Liver (tissue), 3 donors: ENCODE measurements around the gene CBFA2T2.

Experiments
- CTCF ChIP-seq: fragments of 150-350 bp; IDR thresholded peaks from 2 replicates; pipeline ENCODE4 v1.5.1; 2017; ENCODE audit warnings: improper control_type of control experiment, low read depth, low read length; ENCODE audit not compliant: missing input control
- EGR1 ChIP-seq, 2 donors: IDR thresholded peaks; 2 replicates each; pipeline ENCODE4 v1.6.1; 2016 to 2018; ENCODE audit warnings: antibody characterized with exemption in 2 of 2, low read depth in 2 of 2
- GABPA ChIP-seq, 2 donors: IDR thresholded peaks in 1 of 2; conservative IDR thresholded peaks in 1 of 2; 2 replicates each; pipeline ENCODE4 v1.6.1; 2016; ENCODE audit warnings: antibody characterized with exemption in 2 of 2, mild to moderate bottlenecking in 1 of 2, moderate library complexity in 1 of 2
- HNF4G ChIP-seq: IDR thresholded peaks from 2 replicates; pipeline ENCODE4 v1.6.1; 2016; ENCODE audit warnings: antibody characterized with exemption
- JUND ChIP-seq, 2 donors: IDR thresholded peaks; 2 replicates each; pipeline ENCODE4 v1.6.1; 2016; ENCODE audit warnings: antibody characterized with exemption in 2 of 2
- RAD21 ChIP-seq, 2 donors: IDR thresholded peaks; 2 replicates each; pipeline ENCODE4 v1.6.1; 2016; ENCODE audit warnings: antibody characterized with exemption in 2 of 2, mild to moderate bottlenecking in 2 of 2
- REST ChIP-seq: IDR thresholded peaks from 2 replicates; pipeline ENCODE4 v1.6.1; 2016; ENCODE audit warnings: antibody characterized with exemption, mild to moderate bottlenecking
- SP1 ChIP-seq: IDR thresholded peaks from 2 replicates; pipeline ENCODE4 v1.6.1; 2018; ENCODE audit warnings: antibody characterized with exemption, mild to moderate bottlenecking
- TAF1 ChIP-seq: conservative IDR thresholded peaks from 2 replicates; pipeline ENCODE4 v1.6.1; 2016; ENCODE audit warnings: antibody characterized with exemption, mild to moderate bottlenecking
- TF ChIP-seq, protein P1 (sequence below): IDR thresholded peaks from 2 replicates; pipeline ENCODE4 v1.6.1; 2016; ENCODE audit warnings: antibody characterized with exemption
- TF ChIP-seq, protein P2 (sequence below): IDR thresholded peaks from 2 replicates; pipeline ENCODE4 v1.6.1; 2016; ENCODE audit warnings: antibody characterized with exemption
- donor health status: healthy.
- donor health status: healthy.

DNA sequence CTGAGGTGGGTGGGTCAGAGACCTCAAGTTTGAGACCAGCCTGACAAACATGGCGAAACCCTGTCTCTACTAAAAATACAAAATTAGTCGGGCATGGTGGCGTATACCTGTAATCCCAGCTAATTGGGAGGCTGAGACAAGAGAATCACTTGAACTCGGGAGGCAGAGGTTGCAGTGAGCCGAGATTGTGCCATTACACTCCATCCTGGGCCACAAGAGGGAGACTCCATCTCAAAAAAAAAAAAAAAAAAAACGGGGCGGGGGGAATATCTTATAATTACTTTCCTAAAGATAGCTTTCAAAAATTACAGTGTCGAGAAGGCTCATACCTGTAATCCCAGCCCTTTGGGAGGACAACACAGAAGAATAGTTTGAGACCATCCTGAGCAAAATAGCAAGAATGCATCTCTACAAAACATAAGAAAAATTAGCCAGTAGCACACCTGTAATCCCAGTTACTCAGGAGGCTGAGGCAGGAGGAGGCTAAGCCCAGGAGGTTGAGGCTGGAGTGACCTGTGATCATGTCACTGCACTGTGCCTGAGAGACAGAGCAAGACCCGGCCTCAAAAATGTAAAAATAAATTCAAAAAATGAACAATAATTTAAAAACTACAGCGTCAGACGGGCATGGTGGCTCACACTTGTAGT is 25.8 kb downstream of the CBFA2T2 start:
- TF ChIP-seq, protein P1, sequence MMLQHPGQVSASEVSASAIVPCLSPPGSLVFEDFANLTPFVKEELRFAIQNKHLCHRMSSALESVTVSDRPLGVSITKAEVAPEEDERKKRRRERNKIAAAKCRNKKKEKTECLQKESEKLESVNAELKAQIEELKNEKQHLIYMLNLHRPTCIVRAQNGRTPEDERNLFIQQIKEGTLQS: no peak
- TF ChIP-seq GABPA (IDR thresholded peaks at IDR 0.05 in 1 of 2, conservative IDR thresholded peaks at IDR 0.05 in 1 of 2) (no peak), CTCF (peak; percentile 7), TAF1 (no peak), REST (no peak), EGR1 (IDR thresholded peaks at IDR 0.05; ENCODE audit: low read depth in 2 of 2) (no peak), JUND (IDR thresholded peaks at IDR 0.05) (no peak), RAD21 (IDR thresholded peaks at IDR 0.05) (peak; percentile 19 to 59), HNF4G (no peak), SP1 (no peak)
- TF ChIP-seq, protein P2, sequence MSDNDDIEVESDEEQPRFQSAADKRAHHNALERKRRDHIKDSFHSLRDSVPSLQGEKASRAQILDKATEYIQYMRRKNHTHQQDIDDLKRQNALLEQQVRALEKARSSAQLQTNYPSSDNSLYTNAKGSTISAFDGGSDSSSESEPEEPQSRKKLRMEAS: no peak
